HepG2 (cell line): Measurements from ENCODE around the gene ACACA.

Experiments
- CHCHD3 ChIP-seq: sonication (generic); formaldehyde crosslinking; IDR thresholded peaks from 2 replicates; pipeline ENCODE4 v1.8.0; 2022; ENCODE audit warnings: mild to moderate bottlenecking, missing genetic modification reagents, moderate library complexity
- CTCF ChIP-seq: sonication (generic); formaldehyde crosslinking; IDR thresholded peaks from 2 replicates; pipeline ENCODE4 v1.5.0; 2020; ENCODE audit warnings: mild to moderate bottlenecking, missing genetic modification reagents, moderate library complexity
- FOXC1 ChIP-seq: sonication (generic); formaldehyde crosslinking; IDR thresholded peaks from 2 replicates; pipeline ENCODE4 v1.8.0; 2022; ENCODE audit warnings: mild to moderate bottlenecking, missing genetic modification reagents, borderline replicate concordance
- MLX ChIP-seq: IDR thresholded peaks from 2 replicates; pipeline ENCODE4 v1.6.1; 2016
- NR3C1 ChIP-seq: sonication (generic); formaldehyde crosslinking; IDR thresholded peaks from 2 replicates; pipeline ENCODE4 v1.4.0; 2020; ENCODE audit warnings: missing genetic modification reagents
- POLR2AphosphoS5 ChIP-seq: IDR thresholded peaks from 2 replicates; pipeline ENCODE4 v1.6.1; 2012; ENCODE audit warnings: low read depth, low read length
- SP2 ChIP-seq: sonication (generic); formaldehyde crosslinking; IDR thresholded peaks from 2 replicates; pipeline ENCODE4 v1.5.1; 2020; ENCODE audit warnings: mild to moderate bottlenecking, missing genetic modification reagents
- SRSF4 ChIP-seq: fragments of 200-400 bp; formaldehyde crosslinking; IDR thresholded peaks from one replicate; pipeline ENCODE4 v1.6.1; 2018; ENCODE audit warnings: mild to moderate bottlenecking, low read depth, low read length, moderate library complexity; ENCODE audit not compliant: poor library complexity, severe bottlenecking
- TCF7 ChIP-seq: sonication (generic); IDR thresholded peaks from 2 replicates; pipeline ENCODE4 v1.6.1; 2016; ENCODE audit warnings: antibody characterized with exemption, low read depth
- TFE3 ChIP-seq: IDR thresholded peaks from 2 replicates; pipeline ENCODE4 v1.6.1; 2016
- ZNF224 ChIP-seq: sonication (generic); formaldehyde crosslinking; IDR thresholded peaks from 2 replicates; pipeline ENCODE4 v1.5.0; 2020; ENCODE audit warnings: mild to moderate bottlenecking, missing genetic modification reagents
- ZNF547 ChIP-seq: sonication (generic); formaldehyde crosslinking; IDR thresholded peaks from 2 replicates; pipeline ENCODE4 v1.5.1; 2020; ENCODE audit warnings: mild to moderate bottlenecking, missing genetic modification reagents
- ZNF672 ChIP-seq: sonication (generic); formaldehyde crosslinking; IDR thresholded peaks from 2 replicates; pipeline ENCODE4 v1.8.1; 2022; ENCODE audit warnings: missing genetic modification reagents
- ZSCAN29 ChIP-seq: sonication (generic); formaldehyde crosslinking; conservative IDR thresholded peaks from 2 replicates; pipeline ENCODE4 v1.4.0; 2020; ENCODE audit warnings: mild to moderate bottlenecking, missing genetic modification reagents

DNA sequence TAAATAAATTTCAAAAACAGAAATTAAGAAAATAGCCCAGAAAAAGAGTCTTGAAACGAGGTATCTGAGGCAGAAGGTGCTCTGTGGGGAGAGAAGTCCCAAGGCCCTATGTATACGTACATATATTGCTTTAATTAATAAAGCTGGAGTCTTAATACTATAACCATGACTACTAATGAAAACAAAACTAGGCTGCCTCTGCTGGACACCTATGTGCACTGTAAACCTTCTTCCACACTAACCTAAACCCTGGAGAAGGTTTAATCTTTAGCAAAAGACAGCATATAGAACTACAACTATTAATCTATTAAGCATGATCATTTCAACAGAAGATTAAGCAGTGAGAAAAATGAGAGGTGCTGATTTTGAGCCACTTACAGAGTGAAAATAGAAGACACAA, 184.8 kb downstream of the ACACA start:
- TF ChIP-seq ZNF224 (no peak), FOXC1 (CRISPR knock-in tag) (no peak), MLX (CRISPR knock-in tag) (no peak), ZNF672 (CRISPR knock-in tag) (no peak), TFE3 (no peak), SP2 (CRISPR knock-in tag) (no peak), CHCHD3 (CRISPR knock-in tag) (no peak), ZSCAN29 (CRISPR knock-in tag) (no peak), TCF7 (no peak), ZNF547 (CRISPR knock-in tag) (no peak), POLR2AphosphoS5 (no peak), NR3C1 (CRISPR knock-in tag) (no peak), CTCF (no peak), SRSF4 (no peak)
